GM20431 (cell line): ENCODE measurements around the gene TMEM184C.

ENCODE experiments used
- in situ Hi-C: fragments of 300-500 bp; cut with MseI, MboI; formaldehyde crosslinking; loops from one replicate; pipeline ENCODE4 v1.15.0; 2020; ENCODE audit warnings: low sequenced_read_pairs; ENCODE audit not compliant: unreplicated experiment

TMEM184C gene

DNA sequence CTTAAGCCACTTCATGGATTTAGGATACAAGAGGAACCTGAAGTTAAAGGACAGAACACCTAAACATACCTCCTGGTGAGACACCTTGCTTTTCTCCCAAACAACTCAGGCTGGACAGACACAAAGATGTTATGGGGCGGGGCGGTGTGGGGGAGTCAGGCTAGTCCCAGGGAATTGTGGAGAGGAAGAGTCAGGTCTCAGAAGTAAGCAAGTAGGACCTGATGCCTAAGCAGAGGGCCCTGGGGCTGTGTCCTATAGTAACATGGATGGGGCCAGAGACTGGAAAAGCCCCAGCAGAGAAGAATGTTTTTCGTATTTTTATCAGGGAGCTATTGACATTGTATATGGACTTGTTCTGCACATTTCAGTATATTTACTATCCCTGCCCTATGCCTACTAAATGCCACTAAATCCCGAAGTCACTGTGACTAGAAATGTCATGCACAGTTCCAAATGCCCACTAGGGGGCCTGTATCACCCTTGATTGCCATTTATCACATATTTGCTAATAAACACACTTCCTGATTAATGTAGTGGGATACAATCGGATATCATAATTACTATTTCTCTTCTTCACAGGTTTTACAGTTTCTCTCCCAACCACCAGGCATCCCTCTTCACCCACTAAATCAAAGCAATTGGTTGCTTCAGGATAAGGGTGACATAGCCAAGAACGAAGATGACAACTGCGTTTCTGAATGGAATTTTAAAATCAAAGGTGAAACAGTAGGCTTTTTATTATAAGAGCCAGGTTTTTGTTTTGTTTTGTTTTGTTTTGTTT, 90.9 kb downstream of the TMEM184C start:
- in situ Hi-C loops, result loop anchor here (25.0 kb wide), 1 partner anchor 154 kb away; no protein-coding TSS in a partner anchor

DNA sequence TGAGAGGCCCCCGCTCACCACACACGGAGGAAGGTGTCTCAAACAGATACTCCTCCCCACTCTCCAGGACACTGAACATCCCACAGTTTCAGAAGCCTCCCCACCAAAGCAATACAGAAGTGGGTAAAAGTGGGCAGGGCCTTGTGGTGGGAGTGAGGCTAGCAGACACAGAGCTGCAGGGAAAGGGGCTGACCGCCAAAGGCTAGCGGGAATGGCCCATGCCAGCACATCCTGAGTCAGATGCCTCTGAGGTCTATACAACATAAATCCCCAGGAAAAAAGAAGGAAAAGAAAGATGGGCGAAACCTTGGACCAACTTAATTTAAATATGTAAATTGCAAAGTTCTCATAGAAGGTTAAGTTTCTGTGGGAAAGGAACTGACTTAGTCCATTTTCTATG, 92.8 kb downstream of the TMEM184C start:
- in situ Hi-C loops, result loop anchor here (25.0 kb wide), 1 partner anchor 152 kb away; no protein-coding TSS in a partner anchor

DNA sequence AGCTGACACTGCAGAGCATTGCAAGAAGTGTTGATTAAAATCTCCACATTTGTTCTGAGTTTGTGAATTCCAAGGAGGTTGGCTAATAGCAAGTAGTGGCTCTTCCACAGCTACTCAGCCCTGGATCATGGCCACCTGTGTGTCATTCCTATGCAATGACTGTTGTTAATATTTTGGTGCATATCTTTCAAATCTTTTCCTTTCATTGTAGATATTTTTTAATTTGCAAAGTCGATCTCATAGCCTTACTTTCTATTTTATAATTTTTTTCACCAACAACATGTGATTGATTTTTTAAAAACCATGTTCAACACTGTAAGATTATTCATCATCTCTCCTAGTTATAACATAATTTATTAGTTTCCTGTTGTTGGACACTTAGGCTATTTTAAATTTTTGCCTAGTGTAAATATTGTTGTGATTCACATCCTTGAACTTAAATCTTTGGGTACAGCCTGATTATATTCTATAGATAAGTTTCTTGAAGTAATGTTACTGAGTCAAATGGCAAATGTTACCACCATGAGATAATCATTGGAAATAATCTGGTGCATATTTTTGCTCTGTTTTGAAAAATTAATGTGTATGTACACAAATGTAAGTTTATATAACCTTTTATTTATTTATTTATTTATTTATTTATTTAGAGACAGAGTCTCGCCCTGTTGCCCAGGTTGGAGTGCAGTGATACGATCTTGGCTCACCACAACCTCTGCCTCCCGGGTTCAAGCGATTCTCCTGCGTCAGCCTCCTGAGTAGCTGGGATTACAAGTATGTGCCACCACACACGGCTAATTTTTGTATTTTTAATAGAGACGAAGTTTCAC, 97.6 kb downstream of the TMEM184C start:
- in situ Hi-C loops, result loop anchor here (25.0 kb wide), 1 partner anchor 148 kb away; no protein-coding TSS in a partner anchor

- in situ Hi-C loops, result loop anchor here (25.0 kb wide), 1 partner anchor 144 kb away; no protein-coding TSS in a partner anchor
Observed at GRCh38 chr4:147717878-147718277, 100.7 kb downstream of the TMEM184C start.
